ENCODE results near the gene SHISAL1.

Gene SHISAL1

DNA sequence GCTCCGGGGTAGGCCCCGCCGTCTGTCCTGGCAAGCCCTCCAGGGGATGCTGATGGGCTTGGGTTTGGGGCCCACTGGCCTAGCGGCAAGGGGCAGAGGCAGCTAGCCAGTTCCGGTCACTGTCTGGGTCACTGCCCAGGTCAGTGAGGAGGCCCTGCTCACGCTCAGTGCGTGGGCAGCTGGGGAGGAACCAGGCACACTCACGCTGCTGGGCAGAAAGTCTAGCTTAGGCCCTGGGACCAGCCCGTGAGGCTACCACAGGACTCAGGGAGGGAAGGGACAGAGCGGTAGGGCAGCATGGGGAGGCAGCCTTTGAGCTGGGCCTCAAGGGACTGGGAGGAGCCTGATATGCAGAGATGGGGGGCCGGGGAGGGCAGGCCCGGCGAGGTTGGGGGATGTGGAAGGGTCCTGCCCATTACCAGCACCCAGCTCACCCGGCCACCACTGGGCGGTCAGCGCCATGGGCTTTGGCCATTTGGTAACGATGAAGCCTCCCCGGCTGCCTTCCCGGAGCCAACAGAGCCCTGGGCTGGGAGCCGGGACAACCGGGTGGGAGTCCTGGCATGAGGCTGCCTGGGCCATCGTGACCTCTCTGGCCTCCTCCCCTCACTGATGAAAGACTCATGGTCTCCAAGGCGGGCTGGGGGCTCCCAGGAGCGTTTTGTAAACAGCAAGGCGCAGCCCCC lies 14.2 kb downstream of the SHISAL1 start:
- H3K27ac ChIP-seq: no peak overlapping the region
- TF ChIP-seq, protein P1, sequence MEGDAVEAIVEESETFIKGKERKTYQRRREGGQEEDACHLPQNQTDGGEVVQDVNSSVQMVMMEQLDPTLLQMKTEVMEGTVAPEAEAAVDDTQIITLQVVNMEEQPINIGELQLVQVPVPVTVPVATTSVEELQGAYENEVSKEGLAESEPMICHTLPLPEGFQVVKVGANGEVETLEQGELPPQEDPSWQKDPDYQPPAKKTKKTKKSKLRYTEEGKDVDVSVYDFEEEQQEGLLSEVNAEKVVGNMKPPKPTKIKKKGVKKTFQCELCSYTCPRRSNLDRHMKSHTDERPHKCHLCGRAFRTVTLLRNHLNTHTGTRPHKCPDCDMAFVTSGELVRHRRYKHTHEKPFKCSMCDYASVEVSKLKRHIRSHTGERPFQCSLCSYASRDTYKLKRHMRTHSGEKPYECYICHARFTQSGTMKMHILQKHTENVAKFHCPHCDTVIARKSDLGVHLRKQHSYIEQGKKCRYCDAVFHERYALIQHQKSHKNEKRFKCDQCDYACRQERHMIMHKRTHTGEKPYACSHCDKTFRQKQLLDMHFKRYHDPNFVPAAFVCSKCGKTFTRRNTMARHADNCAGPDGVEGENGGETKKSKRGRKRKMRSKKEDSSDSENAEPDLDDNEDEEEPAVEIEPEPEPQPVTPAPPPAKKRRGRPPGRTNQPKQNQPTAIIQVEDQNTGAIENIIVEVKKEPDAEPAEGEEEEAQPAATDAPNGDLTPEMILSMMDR (IDR thresholded peaks at IDR 0.05): no peak
- TF ChIP-seq ZFX (IDR thresholded peaks at IDR 0.05; ENCODE audit: borderline replicate concordance): no peak

DNA sequence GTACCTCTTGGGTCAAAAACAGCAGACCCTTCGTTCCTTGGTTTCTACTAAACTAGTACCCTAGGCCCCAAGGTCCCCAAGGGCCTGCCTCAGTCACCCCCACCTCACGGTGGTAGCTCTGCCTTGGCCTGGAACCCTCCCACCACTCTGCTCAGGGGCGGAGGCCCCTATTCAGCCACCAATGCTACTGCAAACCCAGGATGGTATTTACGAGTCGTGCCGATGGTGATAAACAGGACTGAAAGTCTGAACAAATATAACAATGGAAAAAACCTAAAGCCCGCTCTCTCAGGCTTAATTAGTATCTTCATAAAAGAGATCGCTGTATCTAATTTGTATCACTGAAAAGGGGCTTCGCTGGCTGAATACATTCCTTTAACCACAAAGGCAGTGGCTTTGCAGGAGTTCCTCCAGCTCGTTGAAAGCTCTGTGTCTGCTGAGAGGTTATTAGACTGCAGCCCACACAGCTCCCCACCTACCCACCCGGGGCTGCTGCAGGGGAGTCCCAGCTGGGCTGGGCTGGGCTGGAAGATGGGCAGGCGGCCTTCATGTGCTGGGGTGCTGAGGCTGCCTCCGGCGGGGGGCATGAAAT lies 15.2 kb downstream of the SHISAL1 start:
- TF ChIP-seq, protein P1 (IDR thresholded peaks at IDR 0.05): no peak
- TF ChIP-seq ZFX (IDR thresholded peaks at IDR 0.05; ENCODE audit: borderline replicate concordance): no peak
- H3K27ac ChIP-seq: no peak overlapping the region

DNA sequence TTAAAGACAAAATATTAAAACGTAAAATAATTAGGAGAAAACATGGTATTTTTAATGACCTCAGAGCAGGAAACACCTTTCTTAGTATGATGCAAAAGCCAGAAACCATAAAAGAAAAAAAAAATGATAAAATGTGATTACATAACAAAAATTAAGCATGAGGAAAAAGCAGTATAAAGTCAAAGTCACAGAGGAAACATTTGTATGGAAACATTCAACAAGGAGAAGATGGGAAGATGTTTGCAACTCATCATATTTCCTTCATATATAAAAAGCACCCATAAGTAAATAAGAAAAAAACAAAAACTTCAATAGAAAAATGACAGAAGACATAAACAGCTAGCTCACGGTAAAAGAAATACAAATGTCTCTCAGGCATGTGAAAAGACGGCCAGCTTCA lies 17.3 kb downstream of the SHISAL1 start:
- no peak for TF ChIP-seq ZFX (IDR thresholded peaks at IDR 0.05; ENCODE audit: borderline replicate concordance)
- TF ChIP-seq, protein P1 (IDR thresholded peaks at IDR 0.05): no peak
- H3K27ac ChIP-seq: no peak overlapping the region

DNA sequence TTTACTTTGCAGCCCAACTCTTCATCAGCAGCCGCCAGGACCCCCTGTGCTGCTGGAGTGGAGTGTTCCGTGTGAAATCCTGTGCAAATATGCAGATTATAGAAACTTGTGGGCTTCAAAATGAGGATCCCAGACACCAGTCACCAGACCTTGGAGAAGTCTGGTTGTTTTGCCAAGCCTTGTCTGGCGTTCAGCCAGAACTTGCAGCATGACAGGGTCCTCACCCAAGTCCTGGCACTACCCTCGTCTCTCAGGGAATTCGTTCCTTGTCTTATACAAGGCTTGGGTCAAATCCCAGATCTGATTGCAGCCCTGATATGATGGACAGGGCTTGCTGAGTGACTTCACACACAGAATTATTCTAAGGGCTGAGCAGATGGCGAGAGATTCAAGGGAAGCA lies 18.9 kb downstream of the SHISAL1 start:
- TF ChIP-seq, protein P1 (IDR thresholded peaks at IDR 0.05): no peak
- TF ChIP-seq ZFX (IDR thresholded peaks at IDR 0.05; ENCODE audit: borderline replicate concordance): no peak
- no peak overlapping the region for H3K27ac ChIP-seq

DNA sequence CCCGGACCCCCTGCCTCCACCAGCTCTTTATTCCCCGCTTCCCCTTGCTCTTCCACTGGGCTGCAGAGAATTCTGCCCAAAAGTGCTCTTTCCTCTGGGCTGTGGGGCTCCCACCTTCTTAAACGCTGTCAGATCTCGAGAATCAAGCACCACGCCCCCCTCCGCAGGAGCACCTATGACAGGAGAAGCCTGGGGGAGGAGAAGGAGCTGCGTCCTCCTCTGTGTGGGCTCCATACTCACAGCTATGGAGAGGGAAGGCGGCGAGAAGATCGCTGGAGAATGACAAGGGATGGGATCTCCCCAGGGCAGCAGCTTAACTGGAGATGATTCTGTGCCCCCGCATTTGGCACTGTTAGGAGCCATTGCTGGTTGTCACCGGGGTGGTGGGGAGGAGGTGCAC lies 19.7 kb downstream of the SHISAL1 start:
- H3K27ac ChIP-seq: no peak overlapping the region
- no peak for TF ChIP-seq ZFX (IDR thresholded peaks at IDR 0.05; ENCODE audit: borderline replicate concordance)
- TF ChIP-seq, protein P1 (IDR thresholded peaks at IDR 0.05): no peak

DNA sequence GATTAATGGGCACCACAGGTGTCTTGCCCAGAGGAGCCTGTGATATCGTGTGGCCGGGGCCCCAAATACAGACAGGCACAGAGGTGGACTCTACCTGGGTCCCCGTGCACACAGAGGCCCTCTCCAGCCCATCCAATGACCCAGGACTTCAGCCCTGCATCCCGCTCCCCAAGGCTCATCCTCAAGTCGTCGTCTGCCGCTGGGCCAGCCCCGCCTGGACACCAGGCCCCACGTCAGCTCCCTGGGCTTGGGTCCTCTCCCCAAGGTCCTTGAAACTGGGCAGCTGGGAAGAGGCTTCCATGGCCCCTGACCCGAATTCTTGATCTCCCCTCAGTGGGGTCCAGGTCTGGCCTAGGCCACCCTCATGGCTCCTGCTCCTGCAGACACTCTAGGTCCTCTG lies 20.2 kb downstream of the SHISAL1 start:
- no peak overlapping the region for H3K27ac ChIP-seq
- TF ChIP-seq ZFX (IDR thresholded peaks at IDR 0.05; ENCODE audit: borderline replicate concordance): no peak
- TF ChIP-seq, protein P1 (IDR thresholded peaks at IDR 0.05): no peak

DNA sequence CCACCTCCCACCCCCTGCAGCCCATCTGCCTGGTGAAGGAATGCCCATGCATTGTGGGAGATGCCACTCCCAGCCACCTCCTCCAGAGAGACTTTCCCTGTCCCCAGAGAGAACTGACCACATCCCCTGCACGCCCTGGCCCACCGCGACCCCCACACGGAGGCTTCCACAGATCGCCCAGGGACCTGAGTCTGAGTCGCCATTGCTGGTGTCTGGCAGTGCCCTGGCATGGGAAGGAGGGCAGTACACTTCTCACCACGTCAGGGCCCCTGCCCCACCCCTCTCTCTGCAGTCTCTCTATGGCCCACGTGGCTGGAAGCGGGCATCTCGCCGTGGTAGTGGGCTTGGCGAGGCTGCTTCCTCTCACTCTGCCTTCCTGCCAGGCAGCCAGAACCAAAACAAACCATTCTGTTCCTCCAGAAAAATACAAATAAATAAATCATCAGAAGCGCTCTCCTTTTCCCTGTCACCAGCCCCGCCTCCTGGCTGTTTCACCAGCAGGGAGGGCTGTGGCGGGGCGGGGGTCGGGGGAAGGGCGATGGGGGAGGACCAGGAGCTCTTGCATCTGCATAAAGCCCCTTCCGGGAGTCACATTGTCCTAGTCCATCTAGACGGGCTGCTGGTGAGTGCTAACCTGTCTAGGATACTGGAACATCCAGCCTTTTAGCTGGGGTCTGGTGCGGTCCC lies 20.9 kb downstream of the SHISAL1 start:
- no peak overlapping the region for H3K27ac ChIP-seq
- TF ChIP-seq ZFX (IDR thresholded peaks at IDR 0.05; ENCODE audit: borderline replicate concordance): no peak
- TF ChIP-seq, protein P1 (IDR thresholded peaks at IDR 0.05): no peak

Data from 22Rv1 (cell line).